Tibial nerve (tissue), 4 donors: ENCODE measurements around the gene LILRB2. TPM values are rescaled to one million over a fixed set of nuclear protein-coding genes. Genes with fewer than 3 reads are reported as not detected.

Experiments used
- DNase-seq, 2 donors: peaks; one replicate each; pipeline ENCODE4 v3.0.0-alpha.2; 2019; ENCODE audit warnings: low spot score in 2 of 2
- H3K27ac ChIP-seq, 4 donors: fragments of 200-600 bp; sonication (generic) in 3 of 4; one replicate each; pipeline ENCODE4 v1.5.1; 2017 to 2019; ENCODE audit warnings: mild to moderate bottlenecking in 1 of 4
- H3K27me3 ChIP-seq, 2 donors: fragments of 200-600 bp; sonication (generic) in 1 of 2; one replicate each; pipeline versions ENCODE4 v1.5.1 to v1.6.0; 2017 to 2019
- H3K36me3 ChIP-seq, 3 donors: fragments of 200-600 bp; sonication (generic); one replicate each; pipeline ENCODE4 v1.5.1; 2018 to 2019
- H3K4me1 ChIP-seq, 4 donors: fragments of 200-600 bp; sonication (generic) in 3 of 4; one replicate each; pipeline ENCODE4 v1.5.1; 2017 to 2019
- H3K4me3 ChIP-seq, 4 donors: fragments of 200-600 bp; sonication (generic) in 3 of 4; one replicate each; pipeline ENCODE4 v1.5.1; 2017 to 2019; ENCODE audit warnings: mild to moderate bottlenecking in 1 of 4, moderate library complexity in 1 of 4
- H3K9me3 ChIP-seq, 4 donors: fragments of 200-600 bp; sonication (generic) in 3 of 4; one replicate each; pipeline ENCODE4 v1.5.1; 2017 to 2019
- CTCF ChIP-seq, 5 experiments: fragments of 200-600 bp in 3 of 5; fragments of 450-650 bp in 2 of 5; sonication (generic) in 3 of 5; IDR thresholded peaks; one replicate each; pipeline ENCODE4 v1.5.1; 2016 to 2019; ENCODE audit warnings: antibody characterized with exemption in 5 of 5, mild to moderate bottlenecking in 3 of 5, moderate library complexity in 2 of 5
- EP300 ChIP-seq, 2 donors: sonication (generic); formaldehyde crosslinking; IDR thresholded peaks; one replicate each; pipeline ENCODE4 v1.6.1; 2017; ENCODE audit warnings: antibody characterized with exemption in 2 of 2, mild to moderate bottlenecking in 1 of 2
- POLR2A ChIP-seq, 2 donors: fragments of 450-650 bp; IDR thresholded peaks; one replicate each; pipeline ENCODE4 v1.6.1; 2017; ENCODE audit warnings: antibody characterized with exemption in 2 of 2, mild to moderate bottlenecking in 2 of 2, moderate library complexity in 2 of 2
- WGBS, 2 donors: methylation state at CpG; one replicate each; pipeline ENCODE4 v1.1.5; 2018; 5-methylcytosine and 5-hydroxymethylcytosine counted together
- total RNA-seq, 4 donors: library from RNA; depleted of rRNA; stranded (reverse); fragments of >200 nt; gene quantifications; one replicate each; pipeline ENCODE4 v1.1.0, GENCODE V29; 2016

The LILRB2 gene
- total RNA-seq, 4 donors from 2014 or later, result 1.6 to 8.4 (median 4.4) TPM

- Histone ChIP-seq H3K27me3 (no peaks in the 10 kb centered on the region), H3K9me3 (no peaks in the 10 kb centered on the region), H3K4me1 (no peaks in the 10 kb centered on the region), H3K36me3 (no peaks in the 10 kb centered on the region), H3K27ac (no peak overlapping the region), H3K4me3 (no peak overlapping the region)
- WGBS, 2 donors, result 72 to 77% methylated on average over 7 to 8 of the region's 8 CpGs
- peak in 1 of 2 donors; percentile 27 for DNase-seq
- peak in 1 of 2 donors; percentile 18 for TF ChIP-seq EP300 (IDR thresholded peaks at IDR 0.05)
- TF ChIP-seq POLR2A (IDR thresholded peaks at IDR 0.05), result no peak
Observed at GRCh38 chr19:54271106-54271505, 9.8 kb downstream of the LILRB2 start.

GRCh38 chr19:54268936-54269335 lies 12.0 kb downstream of the LILRB2 start:
- 62 to 65% methylated on average over 2 of the region's 2 CpGs for WGBS, 2 donors
- no peaks in the 10 kb centered on the region for H3K36me3 ChIP-seq
- TF ChIP-seq CTCF (IDR thresholded peaks at IDR 0.05), result no peak
- TF ChIP-seq EP300 (IDR thresholded peaks at IDR 0.05), result no peak
- TF ChIP-seq POLR2A (IDR thresholded peaks at IDR 0.05), result no peak

GRCh38 chr19:54266133-54266532 lies 14.8 kb downstream of the LILRB2 start:
- peak; percentile 51 to 83 for DNase-seq
- H3K4me1 ChIP-seq, result no peaks in the 10 kb centered on the region
- no peak overlapping the region for H3K27ac ChIP-seq
- TF ChIP-seq EP300 (IDR thresholded peaks at IDR 0.05) (no peak), CTCF (IDR thresholded peaks at IDR 0.05) (peak; percentile 46 to 67 (median 51))
- 6 to 9% methylated on average over 6 of the region's 6 CpGs for WGBS, 2 donors
- H3K36me3 ChIP-seq, result no peaks in the 10 kb centered on the region
- H3K4me3 ChIP-seq, result no peak overlapping the region
- no peaks in the 10 kb centered on the region for H3K9me3 ChIP-seq
- H3K27me3 ChIP-seq, result no peaks in the 10 kb centered on the region

More at GRCh38 chr19:54268936-54269335, 12.0 kb downstream of the LILRB2 start:
- Histone ChIP-seq H3K4me1 (no peaks in the 10 kb centered on the region), H3K4me3 (no peak overlapping the region), H3K27me3 (no peaks in the 10 kb centered on the region), H3K27ac (no peak overlapping the region), H3K9me3 (no peaks in the 10 kb centered on the region)
- no peak for DNase-seq

- DNase-seq, result no peak
- WGBS, 2 donors, result 86 to 87% methylated on average over 2 of the region's 2 CpGs
- no peaks in the 10 kb centered on the region for H3K9me3 ChIP-seq
- TF ChIP-seq POLR2A (IDR thresholded peaks at IDR 0.05) (no peak), CTCF (IDR thresholded peaks at IDR 0.05) (no peak), EP300 (IDR thresholded peaks at IDR 0.05) (no peak)
- no peaks in the 10 kb centered on the region for H3K27me3 ChIP-seq
- H3K27ac ChIP-seq, result no peak overlapping the region
- no peak overlapping the region for H3K4me3 ChIP-seq
- no peaks in the 10 kb centered on the region for H3K4me1 ChIP-seq
- no peaks in the 10 kb centered on the region for H3K36me3 ChIP-seq
Observed at GRCh38 chr19:54262470-54262869, 18.4 kb downstream of the LILRB2 start.

- 71 to 73% methylated on average over 11 of the region's 11 CpGs for WGBS, 2 donors
- H3K4me1 ChIP-seq, result no peaks in the 10 kb centered on the region
- no peaks in the 10 kb centered on the region for H3K36me3 ChIP-seq
- no peaks in the 10 kb centered on the region for H3K27me3 ChIP-seq
- TF ChIP-seq POLR2A (IDR thresholded peaks at IDR 0.05) (no peak), CTCF (IDR thresholded peaks at IDR 0.05) (no peak), EP300 (IDR thresholded peaks at IDR 0.05) (no peak)
- H3K4me3 ChIP-seq, result no peak overlapping the region
- H3K9me3 ChIP-seq, result no peaks in the 10 kb centered on the region
- DNase-seq, result no peak
- no peak overlapping the region for H3K27ac ChIP-seq
Observed at GRCh38 chr19:54262066-54262465, 18.8 kb downstream of the LILRB2 start.

GRCh38 chr19:54257116-54257480 lies 23.8 kb downstream of the LILRB2 start, which contains the start of gene LILRB5:
Gene LILRB5, minus strand, starts transcription at chr19:54257273. Its CDS starts 80 bp downstream, at chr19:54257193.
- H3K27me3 ChIP-seq, result peaks cover 0 to 32% of the 10 kb centered on the region in 2 donors
- DNase-seq, result no peak

More at GRCh38 chr19:54257116-54257480, 23.8 kb downstream of the LILRB2 start, which contains the start of gene LILRB5:
- Histone ChIP-seq H3K4me3 (peak within 1 kb of the TSS in 1 of 4 donors; percentile 34), H3K4me1 (no peaks in the 10 kb centered on the region), H3K36me3 (no peaks in the 10 kb centered on the region), H3K9me3 (no peaks in the 10 kb centered on the region), H3K27ac (no peak within 1 kb of the TSS)
- TF ChIP-seq EP300 (IDR thresholded peaks at IDR 0.05), result peak in 1 of 2 donors; percentile 20
- TF ChIP-seq CTCF (IDR thresholded peaks at IDR 0.05), result no peak
- 57 to 62% methylated on average over 8 of the region's 9 CpGs for WGBS, 2 donors
